Breast epithelium (tissue), 3 donors: ENCODE measurements around the gene SLC26A11.
"Not testable (repeated sequence)": the region's sequence is repeated elsewhere in the genome, so short reads cannot be mapped to it uniquely, and the experiment has no call there.

ENCODE experiments used
- POLR2AphosphoS5 ChIP-seq, 3 donors: sonication (generic); formaldehyde crosslinking; IDR thresholded peaks; one replicate each; pipeline ENCODE4 v1.6.1; 2017; ENCODE audit warnings: antibody characterized with exemption in 3 of 3
- TF ChIP-seq, protein P1 (sequence below), 3 donors: fragments of 450-650 bp; IDR thresholded peaks; one replicate each; pipeline ENCODE4 v1.5.1; 2016 to 2017; ENCODE audit warnings: antibody characterized with exemption in 3 of 3, mild to moderate bottlenecking in 3 of 3, moderate library complexity in 3 of 3

DNA sequence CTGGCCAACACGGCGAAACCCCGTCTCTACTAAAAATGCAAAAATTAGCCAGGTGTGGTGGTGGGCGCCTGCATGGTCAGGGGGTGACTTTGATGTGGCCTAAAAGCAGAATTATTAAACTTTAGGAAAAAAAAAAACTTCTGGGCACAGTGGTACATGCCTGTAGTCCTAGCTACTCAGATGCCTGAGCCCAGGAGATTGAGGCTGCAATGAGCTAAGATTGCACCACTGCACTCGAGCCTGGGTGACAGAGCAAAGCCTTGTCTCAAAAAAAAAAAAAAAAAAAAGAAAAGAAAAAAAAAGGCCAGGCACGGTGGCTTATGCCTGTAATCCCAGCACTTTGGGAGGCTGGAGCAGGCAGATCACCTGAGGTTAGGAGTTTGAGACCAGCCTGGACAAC, 20.9 kb upstream of the SLC26A11 start:
- TF ChIP-seq, protein P1, sequence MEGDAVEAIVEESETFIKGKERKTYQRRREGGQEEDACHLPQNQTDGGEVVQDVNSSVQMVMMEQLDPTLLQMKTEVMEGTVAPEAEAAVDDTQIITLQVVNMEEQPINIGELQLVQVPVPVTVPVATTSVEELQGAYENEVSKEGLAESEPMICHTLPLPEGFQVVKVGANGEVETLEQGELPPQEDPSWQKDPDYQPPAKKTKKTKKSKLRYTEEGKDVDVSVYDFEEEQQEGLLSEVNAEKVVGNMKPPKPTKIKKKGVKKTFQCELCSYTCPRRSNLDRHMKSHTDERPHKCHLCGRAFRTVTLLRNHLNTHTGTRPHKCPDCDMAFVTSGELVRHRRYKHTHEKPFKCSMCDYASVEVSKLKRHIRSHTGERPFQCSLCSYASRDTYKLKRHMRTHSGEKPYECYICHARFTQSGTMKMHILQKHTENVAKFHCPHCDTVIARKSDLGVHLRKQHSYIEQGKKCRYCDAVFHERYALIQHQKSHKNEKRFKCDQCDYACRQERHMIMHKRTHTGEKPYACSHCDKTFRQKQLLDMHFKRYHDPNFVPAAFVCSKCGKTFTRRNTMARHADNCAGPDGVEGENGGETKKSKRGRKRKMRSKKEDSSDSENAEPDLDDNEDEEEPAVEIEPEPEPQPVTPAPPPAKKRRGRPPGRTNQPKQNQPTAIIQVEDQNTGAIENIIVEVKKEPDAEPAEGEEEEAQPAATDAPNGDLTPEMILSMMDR (IDR thresholded peaks at IDR 0.05), result not testable (repeated sequence)
- not testable (repeated sequence) for TF ChIP-seq POLR2AphosphoS5 (IDR thresholded peaks at IDR 0.05)
